ENCODE measurements around the gene AP1M1. TPM values are rescaled to one million over a fixed set of nuclear protein-coding genes. Genes with fewer than 3 reads are reported as not detected.

Gene AP1M1
- total RNA-seq, 4 donors from 2014 or later: 92.8 to 144 (median 109) TPM

DNA sequence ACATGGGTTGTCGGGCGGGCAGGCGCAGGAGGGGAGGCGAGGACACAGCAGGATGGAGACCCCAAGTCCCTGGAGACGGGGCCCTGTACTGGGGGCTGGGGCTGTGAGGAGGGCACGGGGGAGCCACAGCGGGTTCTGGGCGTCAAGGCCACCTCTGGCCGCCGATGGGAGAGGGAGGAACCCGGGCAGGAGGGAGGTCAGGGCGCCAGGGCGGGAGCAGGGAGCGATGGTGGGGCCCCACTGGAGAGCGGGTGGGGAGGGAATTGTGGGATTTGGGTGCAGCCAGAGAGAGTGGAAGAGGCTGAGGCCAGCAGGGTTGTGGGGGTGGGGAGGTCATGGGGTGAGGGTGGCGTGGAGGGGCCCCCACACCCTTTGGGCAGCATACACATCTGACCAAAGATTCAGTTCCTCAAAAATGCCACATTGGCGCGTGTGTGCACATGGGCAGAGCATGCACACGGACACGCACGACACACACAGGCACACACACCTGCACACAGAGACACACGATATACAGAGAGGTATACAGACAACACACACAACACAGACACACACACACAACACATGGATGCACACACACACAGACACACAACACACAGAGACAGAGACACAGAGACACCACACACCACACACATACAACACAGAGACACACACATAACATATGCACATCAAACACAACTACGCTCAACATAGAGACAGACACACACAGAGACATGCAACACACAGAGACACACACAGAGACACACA, 54.9 kb downstream of the AP1M1 start:
- 70 to 75% methylated on average over 23 of the region's 23 CpGs for WGBS, 2 donors
- DNase-seq (ENCODE audit: low spot score in 2 of 2): peak in 1 of 2 donors; percentile 44
- Histone ChIP-seq H3K36me3 (no peaks in the 10 kb centered on the region), H3K27me3 (no peaks in the 10 kb centered on the region), H3K4me3 (no peak overlapping the region), H3K27ac (peak overlapping the region in 1 of 4 donors; percentile 47), H3K9me3 (no peaks in the 10 kb centered on the region), H3K4me1 (peaks cover 0 to 15% (median 1%) of the 10 kb centered on the region in 4 donors)
- TF ChIP-seq EP300 (IDR thresholded peaks at IDR 0.05) (peak; percentile 38 to 70), POLR2A (IDR thresholded peaks at IDR 0.05) (no peak)
- TF ChIP-seq, protein P1, sequence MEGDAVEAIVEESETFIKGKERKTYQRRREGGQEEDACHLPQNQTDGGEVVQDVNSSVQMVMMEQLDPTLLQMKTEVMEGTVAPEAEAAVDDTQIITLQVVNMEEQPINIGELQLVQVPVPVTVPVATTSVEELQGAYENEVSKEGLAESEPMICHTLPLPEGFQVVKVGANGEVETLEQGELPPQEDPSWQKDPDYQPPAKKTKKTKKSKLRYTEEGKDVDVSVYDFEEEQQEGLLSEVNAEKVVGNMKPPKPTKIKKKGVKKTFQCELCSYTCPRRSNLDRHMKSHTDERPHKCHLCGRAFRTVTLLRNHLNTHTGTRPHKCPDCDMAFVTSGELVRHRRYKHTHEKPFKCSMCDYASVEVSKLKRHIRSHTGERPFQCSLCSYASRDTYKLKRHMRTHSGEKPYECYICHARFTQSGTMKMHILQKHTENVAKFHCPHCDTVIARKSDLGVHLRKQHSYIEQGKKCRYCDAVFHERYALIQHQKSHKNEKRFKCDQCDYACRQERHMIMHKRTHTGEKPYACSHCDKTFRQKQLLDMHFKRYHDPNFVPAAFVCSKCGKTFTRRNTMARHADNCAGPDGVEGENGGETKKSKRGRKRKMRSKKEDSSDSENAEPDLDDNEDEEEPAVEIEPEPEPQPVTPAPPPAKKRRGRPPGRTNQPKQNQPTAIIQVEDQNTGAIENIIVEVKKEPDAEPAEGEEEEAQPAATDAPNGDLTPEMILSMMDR (IDR thresholded peaks at IDR 0.05): no peak

GRCh38 chr19:16254851-16255408, 57.2 kb downstream of the AP1M1 start:
- H3K36me3 ChIP-seq: no peaks in the 10 kb centered on the region
- H3K27ac ChIP-seq: peak overlapping the region in 1 of 4 donors; percentile 59
- WGBS, 2 donors: 81 to 89% methylated on average over 6 of the region's 6 CpGs

DNA sequence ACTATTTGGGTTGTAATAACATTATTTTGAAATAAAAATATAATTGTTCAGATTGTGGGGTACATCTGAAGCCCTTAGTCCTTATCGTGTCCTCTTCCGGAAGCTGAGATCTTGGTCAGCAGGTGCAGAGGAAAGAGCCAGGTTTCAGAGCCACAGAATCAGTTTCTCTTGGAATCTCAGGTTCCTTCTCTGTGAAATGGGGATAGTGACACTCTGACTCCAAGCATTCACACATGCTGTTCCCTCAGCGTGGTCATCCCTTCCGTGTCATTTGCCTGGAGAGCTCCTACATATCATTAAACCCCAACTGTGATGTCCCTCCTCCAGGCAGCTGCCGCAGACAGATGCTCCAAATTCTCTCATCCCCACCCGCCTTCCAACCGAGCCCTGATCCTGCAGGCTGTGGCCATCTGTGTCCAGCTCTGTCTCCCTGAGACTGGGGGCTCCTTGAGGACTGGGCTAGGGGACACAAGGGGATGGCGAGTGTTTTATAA, 59.8 kb downstream of the AP1M1 start:
- no peak for DNase-seq (ENCODE audit: low spot score in 2 of 2)
- peak overlapping the region in 2 of 4 donors; percentile 39 to 80 for H3K27ac ChIP-seq
- peaks cover 0 to 41% (median 13%) of the 10 kb centered on the region in 4 donors for H3K4me1 ChIP-seq
- no peak overlapping the region for H3K4me3 ChIP-seq
- H3K27me3 ChIP-seq: no peaks in the 10 kb centered on the region
- TF ChIP-seq POLR2A (IDR thresholded peaks at IDR 0.05) (no peak), EP300 (IDR thresholded peaks at IDR 0.05) (no peak)
- TF ChIP-seq, protein P1 (IDR thresholded peaks at IDR 0.05): no peak
- H3K9me3 ChIP-seq: no peaks in the 10 kb centered on the region
- WGBS, 2 donors: 87 to 93% methylated on average over 8 of the region's 8 CpGs
- H3K36me3 ChIP-seq: no peaks in the 10 kb centered on the region

More at GRCh38 chr19:16254851-16255408, 57.2 kb downstream of the AP1M1 start:
- DNase-seq (ENCODE audit: low spot score in 2 of 2): no peak
- no peak for TF ChIP-seq POLR2A (IDR thresholded peaks at IDR 0.05)
- TF ChIP-seq, protein P1 (IDR thresholded peaks at IDR 0.05): no peak
- Histone ChIP-seq H3K4me3 (no peak overlapping the region), H3K9me3 (no peaks in the 10 kb centered on the region), H3K4me1 (peaks cover 0 to 34% (median 6%) of the 10 kb centered on the region in 4 donors), H3K27me3 (no peaks in the 10 kb centered on the region)

DNA sequence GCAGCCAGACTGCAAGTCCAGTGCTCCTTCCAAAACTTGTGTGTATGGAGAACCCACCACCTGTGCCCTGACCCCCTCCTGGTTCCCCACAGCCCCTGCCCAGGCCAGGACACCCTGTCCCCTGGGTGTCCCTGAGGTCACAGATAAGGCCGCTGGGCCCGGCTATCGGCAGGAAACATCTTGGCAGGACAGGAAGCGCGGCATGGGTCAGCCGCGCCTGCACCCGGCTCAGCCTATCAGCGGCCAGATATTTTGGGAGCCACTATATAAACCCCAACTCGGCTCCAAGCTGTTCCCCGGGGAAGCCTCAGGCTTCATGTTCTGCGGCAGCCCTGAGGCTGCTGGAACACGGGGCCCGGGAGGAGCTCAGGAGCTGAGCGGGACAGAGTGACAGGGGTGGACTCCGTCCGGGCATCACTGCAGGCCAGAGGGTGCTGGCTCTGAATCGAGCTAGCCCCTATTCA, 60.8 kb downstream of the AP1M1 start:
- no peaks in the 10 kb centered on the region for H3K36me3 ChIP-seq
- H3K4me3 ChIP-seq: no peak overlapping the region
- no peaks in the 10 kb centered on the region for H3K9me3 ChIP-seq
- H3K27me3 ChIP-seq: no peaks in the 10 kb centered on the region
- TF ChIP-seq, protein P1 (IDR thresholded peaks at IDR 0.05): no peak
- TF ChIP-seq POLR2A (IDR thresholded peaks at IDR 0.05) (peak in 1 of 2 donors; percentile 41), EP300 (IDR thresholded peaks at IDR 0.05) (peak; percentile 93)
- H3K4me1 ChIP-seq: peaks cover 0 to 37% (median 14%) of the 10 kb centered on the region in 4 donors
- 49 to 74% methylated on average over 16 to 18 of the region's 18 CpGs for WGBS, 2 donors
- H3K27ac ChIP-seq: peak overlapping the region; percentile 62 to 82 (median 76)
- DNase-seq (ENCODE audit: low spot score in 2 of 2): peak; percentile 35 to 37

Data from tibial nerve (tissue), 4 donors.